Endothelial cell of umbilical vein (primary cell): Measurements from ENCODE around the gene GDPD4. TPM values are rescaled to one million over a fixed set of nuclear protein-coding genes. Genes with fewer than 3 reads are reported as not detected.

Source experiments
- BruUV-seq: library from RNA; stranded (reverse); fragments of 400-500 nt; replicated peaks from 2 replicates; lab custom pipeline; 2021; lab: Mats Ljungman, UMichigan
- CTCF ChIA-PET: fragments of 300-600, 350-600 bp; sonication (Branson Sonifier 250); formaldehyde crosslinking; loops from one replicate; lab custom pipeline; 2021; ENCODE audit warnings: antibody characterized with exemption, inconsistent platforms; lab: Charles Lee
- POLR2A ChIA-PET: fragments of 300-600, 350-600 bp; sonication (Branson Sonifier 250); formaldehyde crosslinking; loops from one replicate; lab custom pipeline; 2021; ENCODE audit warnings: antibody characterized with exemption, inconsistent platforms; lab: Charles Lee
- DNase-seq: peaks from one replicate; pipeline ENCODE4 v3.0.0-alpha.2; 2011; ENCODE audit warnings: low read depth, low spot score
- FAIRE-seq: peaks from 2 replicates; lab custom pipeline; 2011; peaks lifted over from hg19 to GRCh38; lab: Jason Lieb, UNC
- H2AFZ ChIP-seq: 2 replicates; pipeline ENCODE4 v1.6.0; 2012; ENCODE audit warnings: low read depth, low read length, control low read depth, inconsistent platforms
- H3K27ac ChIP-seq: 2 replicates; pipeline ENCODE4 v1.5.1; 2011; ENCODE audit warnings: low read depth, mild to moderate bottlenecking, control low read depth, low read length, moderate library complexity; ENCODE audit not compliant: insufficient read depth
- H3K27me3 ChIP-seq, 2 experiments: 2 replicates each; pipeline versions ENCODE4 v1.6.0 to v1.6.1; 2011; ENCODE audit warnings: low read length in 2 of 2, mixed read lengths in 1 of 2; ENCODE audit not compliant: control insufficient read depth in 2 of 2, insufficient read depth in 2 of 2
- H3K36me3 ChIP-seq, 2 experiments: 2 replicates in 1 of 2; 3 replicates in 1 of 2; pipeline ENCODE4 v1.5.1; 2011; ENCODE audit warnings: low read length in 2 of 2, mild to moderate bottlenecking in 1 of 2, moderate library complexity in 1 of 2; ENCODE audit not compliant: control insufficient read depth in 2 of 2, insufficient read depth in 2 of 2; ENCODE audit errors: extremely low read depth in 1 of 2
- H3K4me1 ChIP-seq: 3 replicates; pipeline ENCODE4 v1.5.1; 2011; ENCODE audit warnings: mild to moderate bottlenecking, low read length; ENCODE audit not compliant: control insufficient read depth, insufficient read depth; ENCODE audit errors: extremely low read depth
- H3K4me2 ChIP-seq: 2 replicates; pipeline ENCODE4 v1.6.1; 2011; ENCODE audit warnings: low read length, control low read depth, mixed read lengths; ENCODE audit not compliant: insufficient read depth
- H3K4me3 ChIP-seq, 3 experiments: fragments of 200-600 bp in 1 of 3; sonication (generic), shearing (Covaris generic) in 1 of 3; replicated peaks in 1 of 3; 2 replicates each; pipeline ENCODE4 v1.5.1; 2011 to 2016; ENCODE audit warnings: control low read depth in 3 of 3, low read length in 3 of 3, mild to moderate bottlenecking in 2 of 3, inconsistent platforms in 1 of 3, low read depth in 1 of 3, moderate library complexity in 1 of 3; ENCODE audit not compliant: insufficient read depth in 1 of 3
- H3K79me2 ChIP-seq: 2 replicates; pipeline ENCODE4 v1.6.0; 2012; ENCODE audit warnings: low read length, inconsistent platforms; ENCODE audit not compliant: control insufficient read depth, insufficient read depth
- H3K9ac ChIP-seq: replicated peaks from 2 replicates; pipeline ENCODE3; 2011; ENCODE audit warnings: low read length, control low read depth; ENCODE audit not compliant: insufficient read depth; ENCODE audit errors: extremely low read depth
- H3K9me1 ChIP-seq: replicated peaks from 3 replicates; pipeline ENCODE4 v1.6.0; 2011; ENCODE audit warnings: mild to moderate bottlenecking, low read length; ENCODE audit not compliant: control insufficient read depth, insufficient read depth; ENCODE audit errors: extremely low read depth
- H3K9me3 ChIP-seq: replicated peaks from 2 replicates; pipeline ENCODE4 v1.5.1; 2012; ENCODE audit warnings: low read length, inconsistent platforms; ENCODE audit not compliant: control insufficient read depth, insufficient read depth
- H4K20me1 ChIP-seq: replicated peaks from 2 replicates; pipeline ENCODE3; 2011; ENCODE audit warnings: mild to moderate bottlenecking, low read length; ENCODE audit not compliant: control insufficient read depth, insufficient read depth; ENCODE audit errors: extremely low read depth
- EZH2 ChIP-seq: IDR thresholded peaks from 2 replicates; pipeline ENCODE4 v1.6.1; 2012; ENCODE audit warnings: borderline replicate concordance, low read depth, mild to moderate bottlenecking, moderate library complexity, low read length, inconsistent platforms; ENCODE audit not compliant: severe bottlenecking
- FOS ChIP-seq: IDR thresholded peaks from 2 replicates; pipeline ENCODE4 v1.6.1; 2011; ENCODE audit warnings: mild to moderate bottlenecking, low read length, moderate library complexity, borderline replicate concordance; ENCODE audit not compliant: insufficient read depth
- GATA2 ChIP-seq: IDR thresholded peaks from 2 replicates; pipeline ENCODE4 v1.7.0; 2011; ENCODE audit warnings: low read depth, mild to moderate bottlenecking, moderate library complexity, mixed read lengths, low read length; ENCODE audit not compliant: insufficient read length, insufficient read depth
- JUN ChIP-seq: IDR thresholded peaks from 2 replicates; pipeline ENCODE4 v1.6.1; 2011; ENCODE audit warnings: borderline replicate concordance, low read depth; ENCODE audit not compliant: insufficient read length, insufficient read depth
- MYC ChIP-seq: IDR thresholded peaks from one replicate; pipeline ENCODE4 v1.6.1; 2011; ENCODE audit warnings: mild to moderate bottlenecking, low read depth, low read length
- POLR2A ChIP-seq: IDR thresholded peaks from 2 replicates; pipeline ENCODE4 v1.6.1; 2012; ENCODE audit warnings: low read depth, mild to moderate bottlenecking, control low read depth, low read length
- POLR2AphosphoS5 ChIP-seq: IDR thresholded peaks from 2 replicates; pipeline ENCODE4 v1.6.1; 2012; ENCODE audit warnings: low read depth, mild to moderate bottlenecking, control low read depth, low read length, moderate library complexity; ENCODE audit not compliant: insufficient read depth
- dilution Hi-C: fragments of 300-500 bp; cut with MboI; formaldehyde crosslinking; loops from one replicate; pipeline ENCODE4 v1.15.0; 2019; ENCODE audit warnings: low sequenced_read_pairs; ENCODE audit not compliant: extremely low pct_ligation_motif_present
- intact Hi-C: fragments of 100-400 bp; cut with micrococcal nuclease; formaldehyde crosslinking; loops from one replicate; pipeline ENCODE4 v1.10.0; 2022
- polyA plus RNA-seq, 4 experiments: library from polyadenylated mRNA; depleted of rRNA in 3 of 4; stranded (reverse) in 3 of 4; unstranded in 1 of 4; fragments of >200 nt; gene quantifications; 2 replicates each; pipeline versions ENCODE4 v1.2.1 to v1.2.3, GENCODE V29; 2011 to 2012; ENCODE audit warnings: missing spikeins in 1 of 4
- total RNA-seq: library from RNA; stranded (reverse); gene quantifications from 2 replicates; pipeline ENCODE4 v1.2.3, GENCODE V29; 2021
- TF ChIP-seq, protein P1 (sequence below): IDR thresholded peaks from 2 replicates; pipeline ENCODE4 v1.6.1; 2011; ENCODE audit not compliant: insufficient read depth, insufficient read length
- TF ChIP-seq, protein P2 (sequence below), 2 donors: IDR thresholded peaks; 1 replicate in 1 of 2; 2 replicates in 1 of 2; pipeline ENCODE4 v1.5.1; 2011; ENCODE audit warnings: low read length in 2 of 2, mild to moderate bottlenecking in 2 of 2, moderate library complexity in 2 of 2, control low read depth in 1 of 2, inconsistent platforms in 1 of 2, low read depth in 1 of 2; ENCODE audit not compliant: insufficient read depth in 1 of 2; ENCODE audit errors: extremely low read depth in 1 of 2

Gene GDPD4
- total and polyA plus RNA-seq, 2 donors (not counting 3 experiments of a cell fraction or from before 2014, with no cell fraction given), result not detected

DNA sequence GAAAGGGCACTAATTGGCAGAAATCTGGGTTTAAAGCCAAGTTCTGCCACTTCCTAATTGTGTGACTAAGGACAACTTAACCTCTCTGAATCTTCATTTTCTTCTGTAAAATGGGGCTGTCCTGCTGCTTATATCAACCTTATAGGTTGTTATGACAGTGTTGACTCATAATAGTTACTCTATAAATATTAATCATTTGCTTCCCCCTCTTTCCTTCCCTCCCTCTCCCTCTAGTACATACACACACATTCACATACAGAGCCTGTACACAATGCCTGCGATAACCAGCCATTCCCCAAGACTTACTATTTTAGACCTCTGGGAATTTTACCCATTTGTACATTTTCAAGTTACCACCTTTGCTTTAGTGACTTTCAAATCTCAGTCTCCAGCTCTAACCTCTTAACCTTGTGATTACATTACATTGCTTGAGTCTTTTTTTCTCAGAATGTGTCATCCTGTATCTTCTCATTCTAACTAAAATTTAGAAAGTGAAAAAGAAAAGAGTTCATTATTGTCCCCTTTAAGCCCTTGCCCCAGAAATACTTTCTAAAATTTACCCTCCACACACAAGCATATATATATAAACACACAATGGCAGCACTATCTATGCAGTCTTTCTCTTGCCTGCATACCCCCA, 31.9 kb downstream of the GDPD4 start:
- H3K9me3 ChIP-seq, result no peaks in the 10 kb centered on the region
- peaks cover 2 to 3% of the 10 kb centered on the region in 2 experiments for H3K27me3 ChIP-seq
- H3K4me2 ChIP-seq, result no peak overlapping the region
- ChIA-PET POLR2A (no interaction called here), CTCF (no interaction called here)
- H4K20me1 ChIP-seq, result no peaks in the 10 kb centered on the region
- H2AFZ ChIP-seq, result no peak overlapping the region
- H3K79me2 ChIP-seq, result no peaks in the 10 kb centered on the region
- H3K9me1 ChIP-seq, result no peaks in the 10 kb centered on the region
- dilution Hi-C loops, result no loop called here
- no TSS peak for BruUV-seq
- TF ChIP-seq FOS (peak; percentile 43), POLR2A (no peak), POLR2AphosphoS5 (no peak), MYC (no peak)
- intact Hi-C loops, result no loop called here
- FAIRE-seq (no peak), DNase-seq (no peak)
- no peaks in the 10 kb centered on the region for H3K4me1 ChIP-seq
- no peak overlapping the region for H3K4me3 ChIP-seq
- no peak overlapping the region for H3K9ac ChIP-seq
- H3K27ac ChIP-seq, result no peak overlapping the region
- H3K36me3 ChIP-seq, result no peaks in the 10 kb centered on the region

DNA sequence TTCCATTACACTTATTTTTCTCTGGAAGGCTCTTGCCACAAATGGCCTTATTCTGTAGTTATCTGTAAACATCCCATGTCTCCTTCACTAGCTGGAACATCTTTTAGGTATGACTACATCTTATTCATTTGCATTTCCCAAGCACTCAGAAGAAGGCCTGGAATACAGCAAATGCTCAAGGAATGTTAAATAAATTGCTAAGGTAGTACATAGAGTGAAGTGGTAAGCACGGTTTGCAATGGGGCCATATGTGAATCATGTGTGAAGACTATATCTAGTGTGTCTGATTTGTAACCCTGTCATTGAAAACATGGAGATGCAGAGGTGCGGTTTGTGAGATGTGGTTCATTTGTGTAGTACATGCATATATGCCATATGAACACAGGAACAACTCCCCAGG, 33.5 kb downstream of the GDPD4 start:
- no peak for FAIRE-seq
- H3K27ac ChIP-seq, result no peak overlapping the region

More for the DNA sequence above, 33.5 kb downstream of the GDPD4 start:
- Histone ChIP-seq H3K4me1 (no peaks in the 10 kb centered on the region), H3K9me1 (no peaks in the 10 kb centered on the region), H3K36me3 (no peaks in the 10 kb centered on the region), H4K20me1 (no peaks in the 10 kb centered on the region), H3K4me2 (no peak overlapping the region), H3K27me3 (peaks cover 3 to 5% of the 10 kb centered on the region in 2 experiments), H3K79me2 (no peaks in the 10 kb centered on the region), H3K4me3 (no peak overlapping the region), H3K9ac (no peak overlapping the region), H3K9me3 (no peaks in the 10 kb centered on the region), H2AFZ (no peak overlapping the region)
- no peak for TF ChIP-seq EZH2
- TF ChIP-seq MYC, result no peak
- no peak for TF ChIP-seq POLR2AphosphoS5
- TF ChIP-seq GATA2, result no peak
- no peak for TF ChIP-seq POLR2A
- TF ChIP-seq, protein P1, sequence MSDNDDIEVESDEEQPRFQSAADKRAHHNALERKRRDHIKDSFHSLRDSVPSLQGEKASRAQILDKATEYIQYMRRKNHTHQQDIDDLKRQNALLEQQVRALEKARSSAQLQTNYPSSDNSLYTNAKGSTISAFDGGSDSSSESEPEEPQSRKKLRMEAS, result no peak
- no peak for TF ChIP-seq JUN
- TF ChIP-seq, protein P2, sequence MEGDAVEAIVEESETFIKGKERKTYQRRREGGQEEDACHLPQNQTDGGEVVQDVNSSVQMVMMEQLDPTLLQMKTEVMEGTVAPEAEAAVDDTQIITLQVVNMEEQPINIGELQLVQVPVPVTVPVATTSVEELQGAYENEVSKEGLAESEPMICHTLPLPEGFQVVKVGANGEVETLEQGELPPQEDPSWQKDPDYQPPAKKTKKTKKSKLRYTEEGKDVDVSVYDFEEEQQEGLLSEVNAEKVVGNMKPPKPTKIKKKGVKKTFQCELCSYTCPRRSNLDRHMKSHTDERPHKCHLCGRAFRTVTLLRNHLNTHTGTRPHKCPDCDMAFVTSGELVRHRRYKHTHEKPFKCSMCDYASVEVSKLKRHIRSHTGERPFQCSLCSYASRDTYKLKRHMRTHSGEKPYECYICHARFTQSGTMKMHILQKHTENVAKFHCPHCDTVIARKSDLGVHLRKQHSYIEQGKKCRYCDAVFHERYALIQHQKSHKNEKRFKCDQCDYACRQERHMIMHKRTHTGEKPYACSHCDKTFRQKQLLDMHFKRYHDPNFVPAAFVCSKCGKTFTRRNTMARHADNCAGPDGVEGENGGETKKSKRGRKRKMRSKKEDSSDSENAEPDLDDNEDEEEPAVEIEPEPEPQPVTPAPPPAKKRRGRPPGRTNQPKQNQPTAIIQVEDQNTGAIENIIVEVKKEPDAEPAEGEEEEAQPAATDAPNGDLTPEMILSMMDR (IDR thresholded peaks at IDR 0.05; ENCODE audit: extremely low read depth in 1 of 2, insufficient read depth in 1 of 2, low read depth in 1 of 2, low read length in 2 of 2), result no peak
- no peak for TF ChIP-seq FOS
- BruUV-seq, result no TSS peak
- CTCF ChIA-PET, result no interaction called here
- POLR2A ChIA-PET, result no interaction called here
- intact Hi-C loops (no loop called here), dilution Hi-C loops (no loop called here)
- DNase-seq, result no peak
